HG02610 (cell line): ENCODE data around the gene IMMP2L.

ENCODE experiments used
- ATAC-seq: cut with Tn5 transposase; IDR thresholded peaks from one replicate; pipeline ENCODE4 v1.9.1; 2021; ENCODE audit warnings: mild to moderate bottlenecking, moderate library complexity; ENCODE audit not compliant: unreplicated experiment

The IMMP2L gene

DNA sequence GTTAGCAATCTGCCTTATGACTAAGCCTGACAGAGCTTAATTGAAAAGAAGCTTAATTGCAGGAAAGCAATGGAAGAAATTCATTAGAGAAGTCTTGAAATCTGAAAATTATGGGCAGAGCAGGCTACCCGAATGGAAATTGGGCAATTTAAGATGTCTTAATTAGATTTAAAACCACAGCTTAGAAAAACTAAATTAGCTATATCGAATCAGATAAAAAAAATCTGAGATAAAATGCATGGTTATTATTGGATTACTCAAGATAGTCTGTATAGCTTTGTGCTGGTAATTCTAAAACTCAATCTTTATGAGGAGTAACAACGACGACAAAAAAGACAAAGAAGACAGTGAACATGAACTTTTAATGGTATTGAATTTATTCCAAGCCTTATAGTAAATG is 719.5 kb downstream of the IMMP2L start:
- no peak for ATAC-seq

DNA sequence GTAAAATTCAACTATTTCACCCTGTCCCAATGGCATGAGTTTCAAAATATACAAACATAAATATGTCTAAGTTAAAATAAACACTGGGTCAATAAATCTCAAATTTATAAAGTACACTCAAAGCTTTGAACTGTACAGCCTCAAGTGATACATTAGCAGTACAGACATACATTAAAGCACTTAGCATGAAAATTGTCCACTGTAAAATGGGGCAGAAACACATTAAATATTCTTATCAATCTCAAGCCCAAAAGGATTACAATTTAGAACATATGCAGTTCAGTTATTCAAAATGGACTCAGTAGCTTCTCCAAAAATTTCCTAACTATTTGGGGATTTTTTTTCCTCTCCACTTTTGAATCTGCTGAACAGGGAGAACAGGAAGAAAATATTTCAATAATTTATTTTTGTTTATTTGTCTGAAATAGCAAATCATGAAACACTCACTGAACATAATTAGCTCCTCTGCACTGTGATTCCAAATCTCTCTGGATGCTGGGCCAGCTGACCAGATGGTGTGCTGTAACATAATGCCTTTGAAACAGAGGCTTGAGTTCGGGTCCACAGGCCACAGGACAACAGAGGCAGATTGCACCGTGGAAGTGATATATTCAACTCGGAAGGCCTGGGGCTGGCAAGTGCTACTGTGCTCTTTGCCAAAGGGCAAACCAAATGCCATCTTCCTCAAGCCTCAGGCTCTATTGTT is 720.3 kb downstream of the IMMP2L start:
- no peak for ATAC-seq

DNA sequence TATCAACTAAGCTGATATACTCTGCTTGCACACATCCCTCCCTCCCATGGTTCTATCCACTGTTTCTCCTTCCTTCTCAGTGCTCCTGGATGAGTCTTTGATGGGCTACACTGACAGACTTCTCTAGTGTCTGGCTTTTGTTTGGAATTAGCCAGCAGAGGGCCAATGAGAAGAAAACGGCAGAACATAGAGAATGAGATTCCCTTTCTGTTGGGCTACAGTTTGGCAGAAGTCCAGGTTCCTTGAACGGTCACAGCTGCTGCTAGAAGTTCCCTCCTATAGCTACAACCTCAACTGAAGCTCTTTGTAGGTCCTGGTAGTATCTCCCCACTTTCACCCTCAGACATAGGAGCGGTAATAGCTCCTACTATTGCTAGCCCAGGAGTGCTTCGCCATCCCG is 722.4 kb downstream of the IMMP2L start:
- ATAC-seq: no peak

DNA sequence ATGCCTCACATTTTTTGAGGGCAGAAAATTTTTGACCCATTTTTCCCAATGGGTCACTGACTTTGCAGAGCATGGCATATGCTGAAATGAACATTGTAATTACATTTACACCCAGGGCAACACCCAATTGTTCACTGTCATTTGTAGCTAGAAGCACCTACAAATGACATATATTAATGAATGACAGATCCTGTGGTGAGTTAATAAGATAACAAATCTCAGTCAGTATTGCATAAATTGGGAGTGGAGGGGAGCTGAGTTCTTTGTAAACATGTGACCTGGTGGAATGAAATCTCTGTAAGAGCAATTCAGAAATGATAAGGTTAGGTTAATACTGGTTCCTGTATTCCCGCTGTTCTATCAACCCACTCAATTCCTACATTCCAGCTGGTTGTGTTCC is 726.4 kb downstream of the IMMP2L start:
- ATAC-seq: no peak

DNA sequence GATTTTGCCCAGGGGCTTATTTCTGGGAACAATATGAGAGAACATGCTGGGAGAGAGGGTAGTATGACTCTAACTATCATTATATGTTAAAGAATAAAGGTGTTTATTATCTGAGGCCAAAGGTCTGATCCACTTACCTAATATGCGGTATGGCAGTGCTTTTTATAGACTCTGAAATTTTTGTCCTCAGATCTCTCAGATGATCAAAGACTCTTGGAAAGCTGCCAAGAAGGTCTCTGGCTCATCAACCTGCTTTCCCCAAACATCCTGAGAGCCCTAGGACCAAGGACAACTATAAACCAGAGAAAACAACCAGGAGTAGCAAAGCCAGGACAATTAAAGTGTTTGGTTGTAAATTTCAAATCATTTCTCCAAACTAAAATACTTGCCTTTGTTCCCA is 727.1 kb downstream of the IMMP2L start:
- no peak for ATAC-seq

- ATAC-seq: no peak
Measured at GRCh38 chr7:110831419-110831818, 730.9 kb downstream of the IMMP2L start.

GRCh38 chr7:110830778-110831177 is 731.5 kb downstream of the IMMP2L start:
- ATAC-seq: no peak

DNA sequence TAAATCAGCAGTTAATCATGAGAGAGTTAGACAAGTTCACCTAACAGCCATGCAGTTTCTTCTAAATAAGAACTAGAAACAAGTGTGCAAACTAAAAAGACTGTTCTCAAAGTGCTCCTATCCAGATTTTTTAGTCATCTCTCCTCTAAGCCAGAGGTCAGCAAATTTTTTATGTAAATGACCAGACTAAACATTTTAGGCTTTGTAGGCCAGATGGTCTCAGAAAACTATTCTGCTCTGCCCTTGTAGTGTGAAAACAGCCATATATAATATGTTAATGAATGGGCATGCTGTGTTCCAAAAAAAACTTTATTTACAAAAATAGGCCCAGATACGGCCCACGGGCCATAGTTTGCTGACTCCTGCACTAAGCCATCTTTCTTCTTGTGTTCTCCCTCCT is 734.4 kb downstream of the IMMP2L start:
- ATAC-seq: no peak

DNA sequence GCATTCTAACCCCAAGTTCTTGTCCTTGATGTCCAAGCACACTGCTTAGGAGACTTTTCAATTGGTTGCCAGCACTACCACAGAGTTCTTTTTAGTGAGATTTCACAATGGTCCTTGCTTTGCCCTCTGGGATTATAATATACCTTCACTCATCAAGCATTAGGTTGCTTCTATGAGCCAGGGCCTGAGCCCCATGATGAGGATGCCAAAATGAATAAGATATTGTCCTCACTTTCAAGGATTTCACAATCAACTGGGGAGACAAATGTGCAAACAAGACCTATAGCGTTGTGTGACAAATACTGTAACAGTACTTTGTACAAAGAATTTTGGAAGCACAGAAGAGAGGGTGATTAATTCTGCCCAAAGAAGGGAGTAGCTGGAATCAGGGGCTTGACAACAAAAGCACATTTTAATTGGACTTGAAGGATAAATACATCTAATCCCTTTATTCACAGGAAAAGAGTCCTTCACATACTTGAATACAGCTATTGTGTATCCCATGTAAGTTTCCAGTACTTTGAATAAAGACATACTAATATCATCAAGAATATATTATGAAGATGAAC is 734.9 kb downstream of the IMMP2L start:
- no peak for ATAC-seq

DNA sequence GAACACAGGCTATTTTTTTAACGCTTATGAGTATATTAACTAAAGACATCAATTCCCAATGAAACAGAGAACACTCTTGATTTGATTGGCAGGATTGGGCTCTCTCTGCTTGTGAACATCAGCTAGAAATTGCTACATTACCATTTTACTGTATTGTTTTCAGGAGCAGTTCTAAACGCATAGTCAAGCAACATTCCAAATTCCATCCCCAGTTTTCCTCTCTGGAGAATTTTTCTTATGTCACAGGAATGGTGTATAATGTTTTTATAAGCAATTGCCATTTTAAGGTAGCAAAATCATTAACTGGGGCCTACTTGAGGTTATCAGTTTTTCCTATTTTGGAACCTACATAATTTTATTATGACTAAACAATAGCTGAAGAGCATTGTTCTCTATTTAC is 748.3 kb downstream of the IMMP2L start:
- ATAC-seq: no peak

- no peak for ATAC-seq
Measured at GRCh38 chr7:110809832-110810231, 752.5 kb downstream of the IMMP2L start.

DNA sequence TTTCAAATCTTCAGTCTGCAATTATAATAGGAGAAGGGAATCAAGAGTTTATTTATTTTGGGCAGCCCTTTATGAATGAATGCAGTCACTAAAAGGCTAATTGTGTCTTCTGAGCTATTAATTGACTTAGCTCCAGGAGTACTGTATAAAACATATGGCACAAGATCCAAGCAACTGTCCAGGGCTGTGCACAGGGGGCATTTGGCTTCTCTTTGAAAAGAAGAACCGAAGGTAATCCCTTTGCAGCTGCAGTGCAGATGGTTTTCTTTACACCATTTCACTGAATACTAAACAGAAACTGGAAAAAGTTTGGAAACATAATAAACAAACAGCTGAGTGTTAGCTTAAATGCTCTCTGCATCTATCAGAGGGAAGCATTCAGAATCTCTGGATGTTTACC is 753.9 kb downstream of the IMMP2L start:
- no peak for ATAC-seq

DNA sequence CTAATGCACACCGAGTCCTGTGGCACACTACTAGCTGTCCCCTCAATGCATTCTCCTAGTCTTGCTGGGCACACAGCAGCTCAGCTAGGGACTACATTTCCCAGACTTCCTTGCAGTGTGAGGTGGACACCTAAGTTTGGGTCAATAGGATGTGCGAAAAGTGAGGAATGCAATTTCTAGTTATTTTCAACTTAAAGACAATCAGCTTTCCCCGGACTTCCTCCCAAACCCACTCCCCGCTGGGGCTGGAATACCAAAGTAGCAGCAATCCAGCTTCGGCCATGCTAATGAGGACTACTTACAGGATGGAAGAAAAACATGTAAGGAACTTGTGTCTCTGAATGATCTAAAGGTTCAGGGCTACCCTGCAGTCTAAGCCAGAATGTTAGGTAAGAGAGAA is 757.8 kb downstream of the IMMP2L start:
- no peak for ATAC-seq

GRCh38 chr7:110803602-110804143 is 758.6 kb downstream of the IMMP2L start:
- ATAC-seq: no peak

DNA sequence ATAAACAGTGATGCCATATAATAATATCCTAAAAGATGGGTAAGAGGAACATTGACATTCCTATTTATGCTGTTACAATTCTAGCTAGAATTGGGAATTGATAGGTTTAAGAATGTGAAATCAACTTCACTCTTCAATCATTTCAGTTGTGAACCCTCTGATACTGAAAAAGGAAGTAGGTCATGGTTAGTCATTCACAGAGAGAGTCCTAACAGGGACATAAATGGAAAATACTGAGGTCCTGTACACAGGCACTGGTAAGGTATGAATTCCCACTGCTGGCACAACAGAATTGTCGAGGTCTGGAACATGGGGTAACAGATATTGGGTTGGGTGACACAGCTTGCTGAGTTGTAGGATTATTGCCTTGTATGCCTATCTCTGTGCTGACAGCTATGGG is 760.8 kb downstream of the IMMP2L start:
- ATAC-seq: no peak

DNA sequence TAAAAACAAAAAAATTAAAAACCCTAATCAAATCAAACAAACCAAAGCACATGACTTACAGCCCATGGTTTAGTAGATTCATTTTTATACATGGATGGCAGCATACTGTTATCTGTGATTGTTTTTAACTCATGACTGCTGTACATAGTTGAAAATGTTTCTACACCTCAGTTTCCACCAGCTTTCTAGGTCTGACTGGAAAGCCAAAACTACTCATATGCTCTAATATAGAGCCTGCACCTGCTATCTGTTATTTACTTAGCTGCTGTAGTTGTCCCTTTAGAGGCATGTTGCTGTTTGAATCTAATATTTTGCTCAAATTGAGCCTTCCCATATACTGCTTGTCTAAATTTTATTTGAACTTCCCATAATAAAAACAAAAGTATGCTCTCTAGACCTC is 761.3 kb downstream of the IMMP2L start:
- no peak for ATAC-seq

DNA sequence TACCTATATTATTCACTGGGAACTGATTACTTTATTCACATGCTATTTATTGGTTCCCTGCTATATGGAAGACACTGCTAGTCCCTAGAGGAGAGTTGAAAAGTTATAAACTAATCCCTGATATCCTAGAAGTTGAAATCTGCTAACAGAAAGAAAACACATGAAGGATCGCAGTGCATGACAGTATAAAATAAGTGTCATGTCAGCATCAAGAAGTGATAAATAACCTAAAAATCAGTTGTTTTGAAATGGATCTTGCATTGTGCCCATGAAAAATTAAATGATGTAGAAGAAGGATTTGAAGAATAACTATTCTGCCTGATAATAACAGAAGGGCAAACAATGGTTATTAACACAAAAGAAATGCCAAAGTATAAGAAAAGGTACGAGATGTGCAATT is 764.6 kb downstream of the IMMP2L start:
- no peak for ATAC-seq

- no peak for ATAC-seq
Measured at GRCh38 chr7:110790992-110791391, 771.3 kb downstream of the IMMP2L start.

GRCh38 chr7:110786328-110786965 is 775.8 kb downstream of the IMMP2L start:
- no peak for ATAC-seq

- ATAC-seq: no peak
Measured at GRCh38 chr7:110784749-110785148, 777.5 kb downstream of the IMMP2L start.

GRCh38 chr7:110780712-110781111 is 781.6 kb downstream of the IMMP2L start:
- ATAC-seq: no peak

- ATAC-seq: no peak
Measured at GRCh38 chr7:110779339-110779738, 783.0 kb downstream of the IMMP2L start.
